Measurements from ENCODE around the gene AKAP6. TPM values are rescaled to one million over a fixed set of nuclear protein-coding genes. Genes with fewer than 3 reads are reported as not detected.

Gene AKAP6
- polyA plus RNA-seq, 3 donors, result 2.6 to 2.7 (median 2.6) TPM

DNA sequence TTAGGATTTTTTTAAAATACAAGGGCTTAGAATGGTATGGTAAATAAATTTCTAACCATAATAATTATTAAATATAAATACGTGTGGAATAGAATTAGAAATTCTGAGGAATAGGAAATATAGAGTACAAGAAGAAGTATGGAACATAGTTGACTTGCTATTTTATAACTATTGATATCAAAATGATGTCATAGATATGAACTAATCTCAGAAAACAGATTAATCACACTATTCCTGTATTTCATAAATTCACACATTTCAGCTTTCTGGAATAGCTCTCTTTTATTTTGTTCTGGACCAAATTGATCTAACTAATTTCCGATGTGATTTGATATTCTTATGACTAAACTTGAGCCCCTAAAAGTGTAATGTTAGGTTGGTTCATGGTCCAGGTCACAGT, 372.4 kb downstream of the AKAP6 start:
- DNase-seq (ENCODE audit: extremely low read depth in 1 of 11, low read depth in 9 of 11, low spot score in 4 of 11), result no peak

DNA sequence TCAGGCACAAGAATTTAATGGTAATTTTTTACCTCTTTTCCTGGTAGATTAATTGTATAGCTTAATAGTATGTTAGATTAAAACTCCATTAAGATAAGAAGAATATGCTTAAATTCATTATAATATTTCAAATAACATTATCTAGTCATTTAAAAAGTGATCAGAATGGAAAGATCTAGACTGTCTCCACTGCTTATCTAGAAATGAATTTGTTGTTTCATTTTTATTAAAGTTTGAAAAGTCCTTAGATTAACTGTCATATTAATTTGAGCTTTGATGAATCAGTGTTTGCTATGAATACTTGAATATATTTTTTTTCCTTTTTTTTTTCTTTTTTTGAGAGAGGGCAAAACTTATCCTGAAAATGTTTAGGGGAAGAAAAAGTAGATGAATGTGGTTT, 373.0 kb downstream of the AKAP6 start:
- no peak for DNase-seq (ENCODE audit: extremely low read depth in 1 of 11, low read depth in 9 of 11, low spot score in 4 of 11)

DNA sequence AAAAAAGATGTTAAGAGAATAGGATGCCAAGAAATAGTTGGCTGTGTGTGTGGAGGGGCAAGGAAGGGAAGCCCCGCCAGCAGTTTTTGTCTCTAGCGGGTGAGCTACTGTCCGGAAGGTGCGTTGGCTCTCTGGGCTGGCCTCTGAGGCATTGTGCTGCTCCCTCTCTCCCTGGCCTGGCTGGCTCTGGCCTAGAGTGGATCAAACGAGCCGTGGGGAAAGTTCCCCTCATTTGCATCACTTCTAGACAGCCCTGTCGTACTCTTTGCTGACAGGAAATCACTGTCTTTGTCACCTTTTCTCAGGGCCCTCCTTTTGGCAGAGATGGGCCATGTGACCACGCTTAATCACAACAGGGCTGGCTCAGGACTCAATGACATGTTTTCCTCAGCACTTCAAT, 373.5 kb downstream of the AKAP6 start:
- no peak for DNase-seq (ENCODE audit: extremely low read depth in 1 of 11, low read depth in 9 of 11, low spot score in 4 of 11)

DNA sequence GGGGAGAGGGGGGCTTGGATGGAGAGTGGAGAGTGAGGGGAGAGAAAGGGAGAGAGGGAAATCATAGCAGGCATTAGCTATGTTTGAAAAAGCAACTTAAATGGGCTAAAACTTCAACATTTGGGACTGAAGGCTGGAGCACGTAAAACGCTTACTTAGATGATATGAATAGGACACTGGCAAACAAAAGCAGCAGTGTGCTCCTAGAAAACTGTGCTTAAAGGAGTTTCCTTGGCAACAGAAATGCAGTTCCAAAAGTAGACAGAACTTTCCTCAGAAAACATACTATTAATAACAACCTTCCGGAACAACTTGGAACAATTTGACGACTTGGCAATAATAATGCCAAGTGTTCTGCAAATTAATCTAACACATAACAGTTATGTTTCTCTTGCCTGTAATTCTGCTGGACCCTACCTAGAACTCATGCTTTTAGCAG, 374.1 kb downstream of the AKAP6 start:
- DNase-seq (ENCODE audit: extremely low read depth in 1 of 11, low read depth in 9 of 11, low spot score in 4 of 11), result no peak

DNA sequence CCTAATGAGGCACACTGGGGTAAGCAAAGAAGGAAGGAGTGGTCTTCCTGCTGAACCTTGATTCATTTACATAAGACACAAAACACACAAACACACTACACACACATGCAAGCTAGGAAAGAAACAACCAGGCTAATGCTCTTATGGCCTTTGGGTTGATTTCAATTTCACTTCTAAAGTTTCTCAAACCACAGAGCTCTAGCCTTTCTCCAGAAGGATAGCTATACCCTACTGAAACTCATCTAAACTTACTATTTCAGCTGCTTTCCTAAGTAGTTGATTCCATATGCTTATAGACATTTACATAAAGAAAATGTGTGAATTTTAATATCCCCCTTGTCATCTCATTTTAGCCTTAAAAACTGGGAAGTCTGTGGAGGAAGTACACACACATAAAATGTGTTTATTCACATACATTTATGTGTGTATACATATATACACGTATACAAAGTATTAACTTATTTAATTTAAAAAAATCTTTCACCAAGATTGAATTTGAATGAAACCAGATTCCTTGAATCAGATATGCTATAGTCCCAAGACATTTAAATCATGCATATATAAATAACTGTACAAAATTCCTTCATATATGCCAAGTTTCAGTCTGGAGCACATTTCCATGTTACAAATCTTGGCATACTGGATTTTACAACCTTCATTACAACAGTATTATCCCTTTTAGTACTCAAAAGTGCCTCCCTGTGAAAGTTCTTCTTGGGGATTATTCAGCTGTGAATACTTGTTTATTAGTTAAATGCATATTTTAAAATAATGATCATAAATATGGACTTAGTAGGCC, 377.8 kb downstream of the AKAP6 start:
- DNase-seq (ENCODE audit: extremely low read depth in 1 of 11, low read depth in 9 of 11, low spot score in 4 of 11), result no peak

DNA sequence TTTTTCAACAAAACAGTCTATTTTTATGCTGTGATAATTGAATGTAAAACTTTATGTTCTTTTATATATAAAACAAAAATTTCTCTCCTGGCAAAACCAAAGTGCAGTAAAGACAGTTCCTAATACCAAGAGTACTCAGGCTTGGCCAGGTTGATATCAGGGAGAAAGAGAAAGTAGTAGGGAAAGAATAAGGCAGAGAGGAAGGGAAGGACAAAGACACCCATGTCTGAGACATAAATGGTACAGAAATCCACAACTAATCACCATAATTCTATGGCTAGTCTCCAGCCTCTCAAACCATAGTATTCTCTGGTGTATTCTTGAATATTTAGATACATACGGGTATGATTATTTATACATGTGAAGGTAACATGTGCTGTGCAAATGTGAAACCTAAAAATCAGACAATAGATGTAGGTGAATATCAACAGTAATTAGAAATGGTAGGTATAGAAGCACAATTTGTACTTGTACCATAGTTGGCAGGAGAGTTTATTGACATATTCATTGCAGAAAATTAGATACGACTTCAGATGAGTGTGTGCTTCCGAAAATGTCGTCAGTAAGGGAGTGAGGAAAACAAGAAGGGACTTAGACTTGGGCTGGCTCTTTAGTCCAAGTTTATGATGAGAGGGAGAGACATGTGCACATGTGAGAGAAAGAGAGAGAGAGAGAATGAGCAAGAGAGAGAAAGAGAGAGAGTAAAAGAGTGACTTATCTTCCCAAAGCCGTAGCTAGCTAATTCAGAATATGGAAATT, 378.8 kb downstream of the AKAP6 start:
- no peak for DNase-seq (ENCODE audit: extremely low read depth in 1 of 11, low read depth in 9 of 11, low spot score in 4 of 11)

DNA sequence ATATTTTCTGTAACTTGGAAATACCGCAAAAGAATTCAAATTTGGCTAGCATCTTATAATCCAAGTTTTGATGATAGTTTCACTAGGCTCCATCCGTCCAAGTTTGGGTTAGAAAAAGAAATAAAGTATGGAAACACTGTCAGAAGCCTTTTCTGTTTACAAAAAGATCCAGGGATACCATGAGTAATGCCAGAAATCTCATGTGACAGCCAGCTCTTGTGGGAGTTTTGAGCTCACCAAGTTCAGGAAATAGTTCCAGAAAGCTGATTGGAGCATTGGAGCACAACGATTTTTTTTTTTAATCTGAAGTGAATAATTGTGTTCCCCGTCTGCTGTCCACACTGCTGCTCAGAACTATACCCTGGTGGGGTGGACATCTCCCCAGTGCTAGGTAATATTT, 379.9 kb downstream of the AKAP6 start:
- DNase-seq (ENCODE audit: extremely low read depth in 1 of 11, low read depth in 9 of 11, low spot score in 4 of 11), result peak in 6 of 11 donors; percentile 20 to 55 (median 34)

DNA sequence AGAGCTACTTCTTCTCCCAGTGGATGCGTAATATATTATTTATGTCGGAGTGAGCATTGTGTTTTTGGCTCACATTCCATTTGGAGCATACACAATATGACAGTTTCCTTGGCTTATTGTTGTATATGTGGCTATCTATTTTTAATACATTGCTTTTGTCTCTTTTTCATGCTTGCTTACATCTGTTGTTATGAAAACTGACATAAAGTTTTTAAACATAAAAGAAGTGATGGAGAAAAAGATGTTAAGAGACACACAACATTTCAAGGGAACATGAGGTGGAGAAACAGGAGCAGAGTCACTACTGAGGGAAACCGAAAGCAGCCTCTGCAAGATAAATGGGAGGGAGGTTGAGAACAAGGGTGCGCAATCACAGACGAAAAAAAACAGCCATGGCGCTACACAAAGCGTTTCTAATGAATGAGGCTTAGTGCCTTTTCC, 381.2 kb downstream of the AKAP6 start:
- DNase-seq (ENCODE audit: extremely low read depth in 1 of 11, low read depth in 9 of 11, low spot score in 4 of 11), result no peak

DNA sequence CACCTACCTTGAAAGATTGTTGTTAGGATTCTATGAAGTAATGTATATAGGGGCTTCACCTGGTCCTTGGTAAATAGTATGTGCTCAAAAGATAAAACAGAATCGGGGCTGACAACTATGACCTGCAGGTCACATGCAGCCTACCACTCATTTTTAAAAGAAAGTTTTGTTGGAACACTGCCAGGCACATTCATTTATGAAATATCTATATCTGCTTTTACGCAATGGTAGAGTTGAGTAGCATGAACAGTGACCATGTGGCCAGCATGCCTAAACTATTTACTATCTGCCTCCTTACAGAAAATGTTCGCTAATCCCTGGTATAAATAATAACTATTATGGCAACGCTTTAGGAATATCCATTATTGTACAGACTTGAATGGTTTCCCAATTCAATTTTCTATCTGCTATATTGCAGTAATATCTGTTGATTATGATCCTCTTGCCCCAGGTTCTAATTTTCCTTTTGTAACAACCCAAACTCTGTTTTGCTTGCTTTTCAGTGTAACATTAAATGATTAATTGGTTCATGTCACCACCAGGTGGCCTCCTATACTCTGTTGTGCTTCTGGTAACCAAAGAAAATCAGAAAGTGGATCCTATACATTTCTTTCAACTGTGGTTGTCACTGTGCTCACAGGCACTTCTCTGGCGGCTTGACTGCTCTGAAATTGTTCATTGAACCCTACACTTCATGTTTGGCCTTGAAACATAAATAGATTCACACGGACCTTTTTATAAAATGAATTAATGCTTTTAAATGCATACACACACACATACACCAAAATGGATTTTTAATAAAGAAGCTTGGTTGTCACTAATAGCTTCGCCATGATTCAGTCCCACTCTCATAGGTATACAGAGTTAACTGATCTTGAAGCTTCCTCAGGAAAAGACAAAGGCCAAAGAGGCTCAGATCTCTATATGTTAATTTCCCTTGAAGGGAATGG, 381.9 kb downstream of the AKAP6 start:
- peak in 8 of 11 donors; percentile 30 to 53 (median 40) for DNase-seq (ENCODE audit: extremely low read depth in 1 of 11, low read depth in 9 of 11, low spot score in 4 of 11)

DNA sequence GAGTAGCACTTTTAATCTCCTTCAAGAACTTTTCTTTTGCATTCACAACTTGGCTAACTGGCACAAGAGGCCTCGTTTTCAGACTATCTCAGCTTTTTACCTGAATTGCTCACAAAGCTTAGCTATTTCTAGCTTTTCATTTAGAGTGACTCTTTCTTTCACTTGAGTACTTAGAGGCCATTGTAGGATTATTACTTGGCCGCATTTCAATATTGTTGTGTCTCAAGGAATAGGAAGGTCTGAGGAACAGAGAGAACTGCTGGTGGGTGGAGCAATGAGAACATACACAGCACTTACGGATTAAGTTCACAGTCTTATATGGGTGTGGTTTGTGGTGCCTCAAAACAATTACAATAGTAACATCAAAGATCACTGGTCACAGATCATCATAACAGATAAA, 384.8 kb downstream of the AKAP6 start:
- no peak for DNase-seq (ENCODE audit: extremely low read depth in 1 of 11, low read depth in 9 of 11, low spot score in 4 of 11)

DNA sequence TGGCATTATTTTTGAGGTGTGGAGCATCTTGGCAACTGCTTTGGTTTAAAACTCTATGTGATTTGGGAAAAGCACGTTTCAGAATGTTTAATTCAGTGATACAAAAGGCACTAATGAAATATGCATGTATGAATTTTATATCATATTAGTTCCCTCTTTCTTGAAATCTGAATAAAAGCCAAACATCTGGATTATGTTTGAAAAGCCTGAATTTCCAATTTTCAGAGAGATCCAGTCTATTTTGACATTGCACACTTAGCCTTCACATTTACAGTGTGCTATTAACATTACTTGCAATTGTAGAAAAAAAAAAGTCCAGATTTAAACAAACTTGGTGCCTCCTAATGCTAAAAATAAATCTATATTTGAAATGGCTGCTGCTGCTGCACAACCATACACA, 390.5 kb downstream of the AKAP6 start:
- DNase-seq (ENCODE audit: extremely low read depth in 1 of 11, low read depth in 9 of 11, low spot score in 4 of 11), result no peak

DNA sequence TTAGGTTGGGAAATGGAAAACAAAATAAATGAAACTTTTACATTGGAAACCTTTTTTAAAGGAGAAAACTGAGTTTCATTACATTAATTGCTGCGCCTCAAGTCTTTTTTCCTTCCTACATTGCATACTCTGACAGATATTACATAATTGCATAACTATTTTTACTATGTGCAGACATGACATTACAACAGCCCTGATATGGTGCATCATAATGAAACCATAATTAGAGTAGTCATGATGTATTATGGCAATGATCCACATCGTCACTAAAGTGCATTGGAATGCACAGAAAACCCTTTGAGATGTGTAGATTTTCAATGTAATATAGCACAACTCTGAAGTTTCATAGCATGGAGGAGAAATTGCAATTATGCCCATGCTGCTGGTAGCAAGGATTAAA, 391.8 kb downstream of the AKAP6 start:
- DNase-seq (ENCODE audit: extremely low read depth in 1 of 11, low read depth in 9 of 11, low spot score in 4 of 11), result no peak

DNA sequence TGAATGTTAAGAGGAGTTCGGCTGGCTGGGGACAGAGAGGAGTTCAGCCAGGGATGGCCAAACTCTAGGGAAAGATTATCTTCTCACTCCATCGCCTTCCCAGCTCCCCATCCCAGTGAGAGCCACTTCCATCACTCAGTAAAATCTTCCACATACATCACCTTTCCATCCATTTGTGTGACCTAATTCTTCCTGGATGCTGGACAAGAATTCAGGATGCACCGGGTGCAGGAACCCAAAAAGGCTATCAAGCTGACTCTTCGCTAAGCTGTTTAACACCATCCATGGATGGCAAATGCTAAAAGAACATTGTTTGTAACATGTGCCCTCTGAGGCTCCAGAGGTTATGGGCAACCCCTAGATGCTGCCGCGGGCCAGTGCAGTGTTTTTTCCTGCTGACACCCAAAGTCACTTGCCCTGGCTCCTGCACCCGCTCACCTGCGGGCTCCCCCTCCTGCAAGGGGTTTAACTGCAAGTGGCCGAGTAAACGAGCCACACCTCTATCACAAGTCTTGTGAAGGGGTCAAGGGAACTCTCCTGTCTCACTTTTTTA, 393.6 kb downstream of the AKAP6 start:
- DNase-seq (ENCODE audit: extremely low read depth in 1 of 11, low read depth in 9 of 11, low spot score in 4 of 11), result no peak

DNA sequence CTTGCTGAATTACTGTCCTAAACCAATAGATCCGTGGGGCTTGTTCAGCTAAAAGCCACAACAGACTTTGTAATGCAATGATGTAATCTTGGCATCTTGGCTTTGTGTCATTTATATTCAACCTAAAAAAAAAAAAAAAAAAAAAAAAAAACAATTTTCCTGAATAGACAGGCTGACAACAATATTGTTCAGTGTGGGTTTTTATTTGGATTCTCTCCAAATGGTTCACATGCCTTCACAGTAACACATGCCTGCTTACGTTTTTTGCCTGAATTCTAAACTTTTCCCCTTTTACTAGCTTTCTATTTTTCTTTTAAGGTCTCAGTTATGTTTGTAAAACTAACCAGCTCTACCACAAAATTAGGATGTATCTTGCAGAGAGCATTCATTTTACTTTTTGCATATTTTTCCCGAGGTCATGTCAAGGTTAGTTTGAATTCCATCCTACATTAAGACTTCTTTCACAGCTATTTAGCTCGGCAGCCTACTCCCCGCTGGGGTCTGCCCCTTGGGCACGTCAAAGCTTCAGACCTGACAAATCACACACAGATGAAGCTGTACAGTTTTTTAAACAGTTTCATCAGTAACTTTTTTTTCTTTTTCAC, 395.9 kb downstream of the AKAP6 start:
- DNase-seq (ENCODE audit: extremely low read depth in 1 of 11, low read depth in 9 of 11, low spot score in 4 of 11), result no peak

DNA sequence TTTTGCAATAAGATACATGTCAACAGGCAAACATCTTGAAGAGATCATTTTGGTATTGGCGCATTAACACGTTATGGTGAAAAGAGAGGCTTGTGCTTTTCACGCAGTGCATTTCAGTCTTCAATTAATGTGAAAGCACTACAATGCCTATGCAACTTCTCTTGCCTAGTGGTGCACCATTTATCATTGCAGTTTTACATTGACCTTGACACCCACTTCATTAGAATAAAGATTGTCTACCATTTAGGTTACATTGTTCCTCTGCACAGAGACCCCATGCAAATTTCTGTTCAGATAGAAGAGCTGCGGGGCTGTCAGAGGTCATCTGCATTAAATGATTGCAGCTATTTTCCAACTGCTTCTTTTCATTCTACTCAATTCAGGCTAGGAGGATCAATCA, 397.4 kb downstream of the AKAP6 start:
- no peak for DNase-seq (ENCODE audit: extremely low read depth in 1 of 11, low read depth in 9 of 11, low spot score in 4 of 11)

DNA sequence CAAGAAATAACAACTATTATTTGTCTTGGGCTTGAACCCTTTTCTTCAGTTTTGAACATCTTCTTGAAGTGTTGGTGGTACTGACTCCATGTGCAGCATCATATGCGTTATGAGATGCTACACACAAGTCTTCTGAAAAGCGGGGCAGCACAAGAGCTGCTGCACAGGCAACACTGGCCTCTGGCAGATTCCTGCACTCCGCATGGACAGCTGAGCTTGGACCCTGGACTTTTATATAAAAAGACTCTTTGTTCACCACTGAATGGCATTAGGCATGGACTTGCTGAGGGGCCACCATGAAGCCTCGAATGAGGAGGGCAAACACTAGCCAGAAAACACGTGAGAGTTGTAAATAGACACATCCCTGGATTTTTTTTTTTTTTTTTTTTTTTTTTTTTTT, 398.7 kb downstream of the AKAP6 start:
- no peak for DNase-seq (ENCODE audit: extremely low read depth in 1 of 11, low read depth in 9 of 11, low spot score in 4 of 11)

DNA sequence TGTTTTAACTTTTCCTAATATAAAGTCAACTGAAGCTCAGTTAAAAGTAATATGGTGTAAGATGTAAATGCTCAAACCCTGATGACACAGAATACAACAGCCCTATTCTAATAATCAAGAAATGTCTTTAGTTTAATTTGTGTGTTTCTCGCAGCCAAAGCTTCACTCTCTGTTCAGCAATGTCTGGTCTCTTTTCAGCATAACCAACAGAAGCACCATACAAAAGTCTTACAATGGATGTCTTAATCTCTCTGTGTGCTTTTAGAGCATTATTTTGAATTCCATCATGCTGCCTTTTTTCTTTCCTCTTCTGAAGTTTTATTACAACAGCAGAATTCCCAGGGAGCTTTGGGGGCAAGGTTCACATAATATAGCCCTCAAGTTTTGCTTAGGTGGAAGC, 399.4 kb downstream of the AKAP6 start:
- no peak for DNase-seq (ENCODE audit: extremely low read depth in 1 of 11, low read depth in 9 of 11, low spot score in 4 of 11)

DNA sequence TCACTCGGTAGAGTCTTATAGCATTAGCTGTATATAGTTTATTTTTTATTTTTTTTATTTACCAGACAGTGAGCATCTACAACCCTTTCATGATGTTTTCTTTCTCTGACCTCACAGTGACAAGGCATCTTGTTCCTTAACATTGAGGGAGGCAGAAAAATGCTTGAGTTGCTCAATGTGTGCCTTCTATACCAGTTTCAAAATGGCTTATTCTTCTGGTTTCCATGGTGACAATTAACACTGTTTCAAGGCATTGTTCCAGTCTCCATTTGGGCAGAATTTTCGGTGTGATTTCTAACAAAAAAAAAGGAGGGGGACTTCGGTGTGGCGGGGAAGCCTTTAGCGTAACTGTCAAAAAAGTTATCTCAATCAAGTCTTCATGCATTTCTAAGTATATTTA, 399.9 kb downstream of the AKAP6 start:
- DNase-seq (ENCODE audit: extremely low read depth in 1 of 11, low read depth in 9 of 11, low spot score in 4 of 11), result no peak

DNA sequence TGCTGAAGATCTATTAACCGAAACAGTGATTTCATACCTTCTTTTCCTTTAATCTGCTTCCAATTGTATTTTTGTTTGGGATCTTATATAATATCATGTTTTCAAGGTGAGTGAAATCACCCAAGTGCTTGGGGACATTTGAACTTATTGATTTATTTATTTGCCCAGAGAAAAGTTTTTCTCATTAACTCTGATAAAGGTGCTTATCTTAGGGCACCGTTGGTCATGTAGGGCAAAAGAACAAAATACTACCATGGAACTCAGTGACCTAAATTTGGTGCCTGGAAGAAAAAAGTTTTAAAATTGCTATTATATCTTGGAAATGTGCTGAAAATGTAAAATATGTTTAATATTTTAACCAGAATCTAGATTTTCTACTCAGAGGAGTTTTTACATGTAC, 402.2 kb downstream of the AKAP6 start:
- DNase-seq (ENCODE audit: extremely low read depth in 1 of 11, low read depth in 9 of 11, low spot score in 4 of 11), result no peak
